ENCODE data around the gene ADAMTS12.

GRCh38 chr5:33756491-33756890 is 135.3 kb downstream of the ADAMTS12 start:
- TF ChIP-seq, protein P1, sequence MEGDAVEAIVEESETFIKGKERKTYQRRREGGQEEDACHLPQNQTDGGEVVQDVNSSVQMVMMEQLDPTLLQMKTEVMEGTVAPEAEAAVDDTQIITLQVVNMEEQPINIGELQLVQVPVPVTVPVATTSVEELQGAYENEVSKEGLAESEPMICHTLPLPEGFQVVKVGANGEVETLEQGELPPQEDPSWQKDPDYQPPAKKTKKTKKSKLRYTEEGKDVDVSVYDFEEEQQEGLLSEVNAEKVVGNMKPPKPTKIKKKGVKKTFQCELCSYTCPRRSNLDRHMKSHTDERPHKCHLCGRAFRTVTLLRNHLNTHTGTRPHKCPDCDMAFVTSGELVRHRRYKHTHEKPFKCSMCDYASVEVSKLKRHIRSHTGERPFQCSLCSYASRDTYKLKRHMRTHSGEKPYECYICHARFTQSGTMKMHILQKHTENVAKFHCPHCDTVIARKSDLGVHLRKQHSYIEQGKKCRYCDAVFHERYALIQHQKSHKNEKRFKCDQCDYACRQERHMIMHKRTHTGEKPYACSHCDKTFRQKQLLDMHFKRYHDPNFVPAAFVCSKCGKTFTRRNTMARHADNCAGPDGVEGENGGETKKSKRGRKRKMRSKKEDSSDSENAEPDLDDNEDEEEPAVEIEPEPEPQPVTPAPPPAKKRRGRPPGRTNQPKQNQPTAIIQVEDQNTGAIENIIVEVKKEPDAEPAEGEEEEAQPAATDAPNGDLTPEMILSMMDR (IDR thresholded peaks at IDR 0.05): no peak
- no peak for TF ChIP-seq ZFX (IDR thresholded peaks at IDR 0.05; ENCODE audit: borderline replicate concordance)
